HG03175 (cell line): Measurements from ENCODE around the gene TRAF1.

Source experiments
- ATAC-seq: cut with Tn5 transposase; IDR thresholded peaks from one replicate; pipeline ENCODE4 v1.9.1; 2021; ENCODE audit warnings: mild to moderate bottlenecking, moderate library complexity; ENCODE audit not compliant: unreplicated experiment

TRAF1 gene

DNA sequence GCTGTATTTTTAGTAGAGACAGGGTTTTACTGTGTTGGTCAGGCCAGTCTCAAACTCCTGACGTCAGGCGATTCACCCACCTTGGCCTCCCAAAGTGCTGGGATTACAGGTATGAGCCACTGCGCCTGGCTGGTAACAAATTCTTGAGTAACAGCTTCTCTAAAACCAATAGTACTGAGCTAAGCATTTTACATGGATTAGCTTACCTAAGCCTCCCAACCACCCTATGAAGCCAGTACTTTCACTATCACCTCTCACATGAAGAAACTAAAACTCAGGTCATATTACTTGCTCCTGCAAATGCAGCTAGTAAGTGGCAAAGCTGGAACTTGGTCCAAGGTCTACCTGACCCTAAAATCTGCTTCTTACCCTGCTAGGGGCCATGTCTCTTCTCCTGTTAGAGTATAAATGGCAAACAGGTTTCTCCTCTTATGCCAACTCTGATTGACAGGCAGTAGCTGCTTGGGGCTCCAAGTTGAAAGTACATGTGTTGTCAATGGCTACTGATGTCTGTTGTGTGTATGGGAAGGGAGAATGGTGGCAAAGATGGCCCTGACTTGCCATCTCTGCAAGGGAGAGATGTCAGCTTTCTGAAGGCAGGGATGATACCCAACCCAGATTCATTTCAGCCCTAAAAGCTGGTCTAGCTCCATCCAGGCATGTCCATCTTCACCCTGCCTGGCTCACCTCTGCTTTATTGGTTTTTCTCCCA, 53.6 kb downstream of the TRAF1 start:
- no peak for ATAC-seq

DNA sequence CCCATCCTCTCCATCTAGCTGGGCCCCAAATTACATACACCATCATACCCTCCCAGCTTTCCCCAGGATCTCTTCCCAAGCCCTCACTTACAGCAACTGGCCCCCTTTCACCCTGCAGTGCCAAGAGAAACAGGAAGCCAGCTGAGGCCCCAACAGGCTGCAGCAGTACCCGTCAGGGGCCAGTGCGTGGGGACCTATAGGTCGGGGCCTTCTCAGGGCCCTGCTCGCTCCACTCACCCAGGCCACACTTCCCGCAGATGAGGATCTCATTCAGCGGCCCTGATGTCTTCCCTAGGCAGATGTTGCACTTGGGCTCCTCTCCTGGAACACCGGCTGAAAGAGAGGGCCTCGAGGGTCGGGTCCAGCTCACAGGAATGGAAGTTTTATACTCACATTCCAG, 56.4 kb downstream of the TRAF1 start:
- no peak for ATAC-seq

DNA sequence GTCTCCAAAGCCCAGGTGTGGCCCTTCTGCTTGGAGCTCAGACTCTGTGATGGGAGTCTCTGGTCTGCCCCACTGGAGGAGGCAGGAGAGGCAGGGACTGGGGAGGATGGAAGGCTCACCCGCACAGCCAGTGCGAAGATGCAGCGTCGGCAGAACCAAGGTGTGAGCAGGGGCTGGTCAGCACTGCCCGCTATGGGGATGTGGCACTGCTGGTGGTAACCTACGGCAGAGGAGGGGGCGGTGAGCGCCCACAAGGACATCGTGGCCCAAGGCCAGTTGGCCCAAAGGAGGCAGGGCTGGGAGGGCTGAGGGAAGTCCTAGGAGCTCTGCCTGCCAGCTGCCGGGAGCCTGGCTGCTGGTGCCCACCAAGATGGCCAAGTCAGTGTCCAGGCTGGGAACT, 56.9 kb downstream of the TRAF1 start:
- ATAC-seq, result no peak

DNA sequence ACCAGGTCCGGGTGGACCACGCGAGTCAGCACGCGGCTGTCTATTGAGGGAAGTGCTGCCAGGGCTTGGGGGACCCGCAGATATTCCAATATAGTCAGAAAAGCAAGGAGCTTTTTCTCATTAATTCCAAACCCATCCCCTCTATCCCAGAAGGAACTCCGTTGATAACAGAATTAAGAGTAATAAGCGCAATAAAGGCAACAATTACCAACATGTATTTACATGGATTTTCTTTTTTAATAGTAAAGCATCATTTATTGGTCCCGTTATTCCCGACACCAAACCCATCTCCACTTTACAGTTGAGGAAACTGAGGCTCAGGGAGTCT, 57.3 kb downstream of the TRAF1 start:
- no peak for ATAC-seq

DNA sequence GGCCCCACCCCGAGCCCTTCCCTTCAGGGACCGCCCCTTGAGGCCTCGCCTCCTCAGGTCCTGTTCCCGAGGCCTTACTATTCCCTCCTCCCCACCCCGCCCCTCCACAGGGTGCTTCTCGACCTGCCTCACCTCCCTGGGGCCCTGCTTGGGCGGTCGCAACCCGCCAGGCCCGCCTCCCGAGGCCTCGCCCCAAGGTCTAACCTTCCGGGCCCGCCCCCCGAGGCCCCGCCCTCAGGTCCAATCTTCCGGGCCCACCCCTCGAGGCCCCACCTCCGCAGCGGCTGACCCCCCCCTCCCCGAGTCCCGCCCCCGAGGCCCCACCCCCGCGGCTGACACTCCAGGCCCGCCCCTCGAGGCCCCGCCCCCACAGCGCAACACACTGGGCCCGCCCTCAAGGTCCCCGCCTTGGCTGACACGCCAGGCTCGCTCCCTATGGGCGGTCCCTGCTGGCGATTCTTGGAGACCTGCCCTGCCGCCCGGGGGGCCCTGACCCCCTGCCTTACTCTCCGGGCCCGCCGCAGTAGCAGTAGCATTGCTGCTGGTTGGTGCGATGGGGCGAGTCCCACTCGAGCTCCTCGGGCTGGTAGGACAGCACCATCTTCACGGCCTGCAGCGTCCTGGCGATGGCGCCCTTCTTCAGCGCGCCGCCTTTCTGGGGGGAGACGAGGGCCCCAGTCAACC, 57.8 kb downstream of the TRAF1 start:
- ATAC-seq, result peak; percentile 89

DNA sequence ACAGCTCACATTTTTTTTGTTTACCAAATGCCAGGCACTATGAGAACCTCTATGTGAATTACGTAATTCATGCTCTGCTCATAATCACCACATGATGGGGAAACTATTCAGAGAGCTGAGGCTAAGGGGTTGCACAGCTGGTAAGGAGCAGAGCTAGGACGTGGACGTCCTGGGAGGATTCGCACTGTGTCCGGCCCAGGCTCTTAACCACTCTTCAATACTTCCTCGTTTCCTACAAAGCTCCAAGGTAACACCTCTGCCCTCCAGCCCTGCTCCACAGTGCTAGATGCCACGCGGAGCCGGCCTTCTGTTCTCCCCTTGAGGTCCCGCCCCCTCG, 58.3 kb downstream of the TRAF1 start:
- ATAC-seq, result no peak

DNA sequence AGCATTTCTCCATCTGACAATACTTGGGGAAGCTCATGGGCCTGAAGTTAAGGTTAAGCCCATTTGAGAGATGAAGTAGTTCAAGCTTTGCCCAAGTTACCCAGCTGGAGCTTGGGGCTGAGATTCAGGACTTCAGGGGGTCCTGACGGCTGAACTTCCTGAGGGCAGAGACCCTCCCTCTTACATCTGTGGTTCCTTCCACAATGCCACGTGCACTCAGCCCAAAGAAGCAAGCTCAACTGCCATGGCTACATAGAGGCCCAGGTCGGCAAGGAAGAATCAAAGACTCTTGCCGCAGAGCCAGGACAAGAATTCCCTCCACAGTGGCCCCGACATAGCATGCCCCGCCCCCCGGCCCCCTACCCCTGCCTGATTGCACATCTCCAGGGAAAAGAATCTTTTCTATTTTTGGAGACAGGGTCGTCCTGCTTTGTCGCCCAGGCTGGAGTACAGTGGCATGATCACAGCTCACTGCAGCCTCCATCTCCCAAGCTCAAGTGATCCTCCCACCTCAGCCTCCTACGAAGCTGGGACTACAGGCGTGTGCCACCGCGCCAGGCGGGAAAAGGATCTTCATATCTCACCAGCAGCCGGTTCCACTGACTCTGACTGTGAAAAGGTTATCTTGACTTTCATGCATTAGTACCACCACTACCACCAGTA, 58.8 kb downstream of the TRAF1 start:
- no peak for ATAC-seq

DNA sequence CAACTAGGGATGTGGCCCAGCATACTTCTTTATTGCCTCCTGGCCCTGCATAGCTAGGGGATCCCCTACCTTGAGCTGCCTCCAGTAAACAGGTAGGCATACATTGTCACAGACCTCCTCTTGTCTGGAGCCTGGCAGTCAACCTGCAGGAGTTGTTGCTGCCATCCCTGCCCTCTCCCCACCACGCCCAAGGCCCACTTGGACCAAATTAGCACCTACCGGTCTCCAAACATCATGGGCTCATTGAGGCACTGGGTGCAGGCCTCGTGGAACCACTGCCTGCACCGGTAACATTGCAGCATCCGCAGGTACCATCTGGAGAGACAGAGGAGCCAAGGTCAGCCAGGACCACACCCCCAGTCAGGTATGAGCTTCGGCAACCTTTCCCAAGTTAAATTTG, 59.9 kb downstream of the TRAF1 start:
- no peak for ATAC-seq

DNA sequence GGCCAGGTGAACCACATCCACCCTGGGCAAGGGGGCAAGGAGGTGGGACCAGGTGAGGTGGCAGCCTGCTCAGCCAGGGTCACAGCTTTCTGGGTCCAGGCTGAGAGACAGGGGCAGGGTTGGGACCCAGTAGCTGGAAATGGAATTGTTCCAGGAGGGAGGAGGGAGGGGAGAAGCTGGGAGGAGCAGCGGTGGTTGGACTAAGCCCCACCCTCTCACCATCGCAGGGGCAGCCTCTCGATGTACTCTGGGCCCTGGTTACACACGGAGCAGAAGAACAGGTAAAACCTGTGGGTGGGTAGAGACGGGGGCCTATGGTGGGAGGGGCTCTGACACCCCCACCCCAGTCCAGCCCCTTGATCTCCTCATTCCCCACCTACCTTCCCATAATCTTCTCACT, 60.8 kb downstream of the TRAF1 start:
- ATAC-seq, result no peak

DNA sequence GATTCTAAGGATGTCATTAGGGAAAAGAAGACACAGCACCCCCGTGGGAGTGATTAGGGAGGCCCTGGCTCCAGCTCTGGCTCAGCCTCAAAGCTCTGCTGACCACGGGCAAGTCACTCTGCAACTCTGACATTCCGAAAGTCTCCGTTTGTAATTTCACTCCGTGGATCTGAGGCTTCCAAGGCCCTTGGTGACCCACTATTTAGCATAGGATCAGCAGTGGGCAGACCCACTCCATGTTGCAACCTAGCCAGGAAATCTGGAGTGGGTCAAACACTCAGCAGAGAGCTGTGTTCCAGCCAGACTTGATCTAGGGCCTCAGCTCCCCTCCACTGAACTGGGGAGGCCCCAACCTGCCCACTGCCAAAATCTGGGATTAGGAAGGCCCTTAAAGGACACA, 61.4 kb downstream of the TRAF1 start:
- ATAC-seq, result no peak

DNA sequence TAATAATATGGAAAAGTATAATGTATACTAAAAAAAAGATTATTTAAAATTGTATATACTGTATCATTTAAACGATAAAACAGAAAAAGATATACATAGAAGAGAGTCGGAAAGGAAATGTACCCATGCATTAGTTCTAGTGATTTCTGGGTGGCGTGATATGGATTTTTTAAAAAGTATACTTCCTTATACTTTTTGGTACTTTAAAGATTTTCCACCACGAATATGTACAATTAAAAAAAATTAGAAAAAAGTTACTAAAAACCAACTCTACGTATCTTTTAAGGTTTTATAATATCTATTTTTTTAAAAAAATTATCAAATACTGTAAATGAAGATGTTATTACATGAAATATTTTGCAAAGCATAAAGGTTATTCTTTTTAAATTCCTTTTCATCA, 61.9 kb downstream of the TRAF1 start:
- ATAC-seq, result no peak

DNA sequence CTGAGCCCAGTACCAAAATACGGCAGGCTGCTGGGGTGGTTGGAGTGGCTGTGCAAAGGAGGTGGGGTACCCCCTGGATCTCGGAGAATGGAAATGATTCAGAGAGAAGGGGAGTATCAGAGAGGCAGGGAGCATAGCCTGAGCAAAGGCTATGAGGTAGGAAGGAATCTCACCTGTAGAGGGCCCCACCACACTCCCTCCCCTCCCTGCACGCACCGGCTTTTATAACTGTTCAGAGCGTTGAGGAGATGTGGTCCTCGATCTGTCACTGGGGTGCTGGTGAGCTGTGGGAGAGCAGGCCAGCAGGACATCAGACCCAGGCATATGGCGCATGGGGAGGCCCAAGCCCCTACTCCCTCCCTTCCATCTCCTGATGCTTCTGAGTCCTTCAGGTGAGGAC, 62.8 kb downstream of the TRAF1 start:
- no peak for ATAC-seq

DNA sequence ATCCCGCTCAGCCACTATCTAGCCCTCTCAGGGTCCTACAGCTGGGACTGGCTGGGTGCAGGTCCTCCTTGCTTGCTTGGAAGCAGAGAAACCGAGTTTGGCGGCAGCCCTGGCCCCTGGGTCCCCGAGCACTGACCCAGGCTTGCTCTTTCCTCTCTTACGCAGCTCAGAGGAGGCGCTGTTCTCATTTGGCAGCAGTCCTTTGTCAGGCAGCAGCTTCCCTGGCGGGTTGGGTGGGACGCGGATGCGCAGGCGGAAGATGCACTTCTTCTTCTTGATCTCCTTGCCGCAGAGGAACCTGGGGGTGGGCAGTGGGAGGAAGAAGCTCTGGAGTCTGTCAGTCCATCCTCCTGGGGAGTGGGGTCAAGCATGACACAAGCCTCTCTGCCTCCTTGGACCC, 64.1 kb downstream of the TRAF1 start:
- ATAC-seq, result no peak

DNA sequence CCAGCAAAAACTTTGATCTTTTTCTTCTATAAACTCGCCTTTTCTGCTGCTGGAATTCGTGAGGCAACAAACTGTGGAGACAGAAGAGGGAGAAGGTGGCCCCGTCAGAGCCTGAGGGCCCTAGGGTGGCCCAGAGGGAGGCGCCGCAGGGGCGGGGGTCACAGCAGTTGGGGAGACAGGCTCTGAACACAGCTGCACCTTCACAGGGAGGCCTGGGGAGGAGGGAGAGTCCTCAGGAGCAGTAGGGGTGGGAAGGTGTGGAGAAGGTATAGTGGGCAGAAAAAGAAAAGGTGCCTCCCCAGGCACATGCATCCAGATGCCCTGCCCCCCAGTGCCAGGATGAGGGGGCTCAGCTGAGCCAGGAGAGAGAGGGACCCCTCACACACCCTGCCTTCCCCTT, 64.7 kb downstream of the TRAF1 start:
- ATAC-seq, result no peak

DNA sequence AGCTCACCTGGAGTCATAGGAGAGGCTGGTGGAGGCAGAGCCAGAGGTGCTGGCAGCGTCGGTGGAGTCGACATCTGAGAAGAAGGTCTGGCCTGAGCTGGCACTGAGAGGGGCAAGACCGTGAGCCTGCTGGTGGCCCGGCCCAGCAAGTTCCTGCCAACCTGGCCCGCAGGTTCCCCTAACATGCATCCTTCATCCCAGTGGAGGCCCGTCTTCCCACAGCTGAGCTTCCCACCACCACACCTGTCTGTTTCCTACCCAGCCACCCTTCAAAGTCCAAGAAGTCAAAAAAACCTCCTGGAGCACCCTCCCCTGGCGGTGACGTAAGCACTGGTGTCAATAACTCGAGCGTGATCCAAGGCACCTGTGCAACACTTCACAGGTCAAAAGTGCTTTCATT, 66.5 kb downstream of the TRAF1 start:
- no peak for ATAC-seq

DNA sequence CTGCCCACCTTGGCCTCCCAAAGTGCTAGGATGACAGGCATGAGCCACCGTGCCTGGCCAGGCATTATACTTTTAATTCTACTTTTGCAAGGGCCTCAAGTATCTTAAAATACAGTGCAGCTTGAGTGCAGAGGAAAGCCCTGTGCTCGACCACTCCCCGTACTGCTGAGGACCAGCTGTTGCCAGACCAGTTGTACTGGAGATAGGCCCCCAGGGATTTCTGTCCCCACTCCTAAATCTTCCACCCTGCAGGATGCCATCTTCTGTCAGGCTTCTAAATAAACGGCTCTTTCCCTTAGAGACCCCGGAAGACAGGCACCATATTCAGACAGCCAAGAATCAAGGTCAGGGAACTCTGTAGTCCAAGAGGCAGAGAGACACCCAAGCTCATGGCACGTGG, 67.2 kb downstream of the TRAF1 start:
- no peak for ATAC-seq

DNA sequence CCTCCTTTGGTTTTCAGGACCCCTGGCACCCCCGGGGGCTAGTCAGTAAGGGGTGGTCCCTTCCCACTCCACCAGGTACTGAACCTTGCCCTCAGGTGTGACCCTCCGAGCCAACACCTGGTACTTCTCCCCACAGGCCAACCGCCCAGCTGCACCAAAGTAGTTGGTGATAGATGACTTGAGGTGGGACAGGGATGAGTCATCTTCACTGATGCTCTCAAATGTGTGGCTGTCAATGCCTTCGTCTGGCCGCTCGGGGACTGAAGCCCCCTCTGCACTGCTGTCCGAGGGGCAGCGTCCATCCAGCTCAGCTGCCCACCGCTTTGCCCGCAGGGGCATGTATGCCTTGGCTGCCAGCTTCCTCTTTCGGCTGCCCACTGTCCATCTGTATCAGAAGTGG, 68.7 kb downstream of the TRAF1 start:
- ATAC-seq, result no peak

DNA sequence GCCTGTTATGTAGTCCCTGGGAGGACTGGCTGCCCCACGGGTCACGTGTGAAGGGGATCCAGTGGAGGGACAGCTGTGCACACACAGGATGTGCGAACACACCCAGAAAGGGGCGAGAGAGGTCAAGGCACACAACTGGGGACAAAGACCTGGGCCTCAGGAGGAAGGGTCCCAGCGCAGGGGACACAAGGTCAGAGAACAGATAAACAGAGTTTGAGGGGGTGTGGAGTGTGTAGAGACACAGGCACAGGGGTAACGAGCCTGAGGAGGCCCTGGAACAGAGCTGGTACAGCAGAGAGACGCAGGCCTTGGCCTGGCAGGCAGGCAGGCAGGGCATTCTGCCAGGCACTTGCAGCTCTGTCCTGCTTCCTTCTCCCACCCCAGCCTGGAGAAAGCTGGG, 69.1 kb downstream of the TRAF1 start:
- ATAC-seq, result no peak

DNA sequence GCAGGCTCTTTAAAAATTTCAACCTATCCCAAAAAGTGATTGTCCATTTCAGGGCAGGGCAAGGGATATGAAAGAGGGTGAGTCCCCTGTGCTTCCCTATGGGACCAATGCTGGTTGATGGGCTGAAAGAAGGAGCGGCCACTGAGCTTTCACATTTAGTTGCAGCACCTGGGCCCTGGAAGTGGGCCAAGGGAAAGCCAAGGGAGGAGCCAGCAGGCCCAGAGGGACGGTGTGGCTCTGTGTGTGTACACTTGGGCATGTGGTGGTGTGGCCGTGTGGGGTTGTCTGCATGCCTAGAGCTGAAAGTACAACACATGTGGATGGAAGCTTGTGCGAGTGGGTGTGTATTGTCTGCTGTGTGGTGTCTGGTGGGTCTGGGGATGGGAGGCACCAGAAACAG, 69.9 kb downstream of the TRAF1 start:
- no peak for ATAC-seq

DNA sequence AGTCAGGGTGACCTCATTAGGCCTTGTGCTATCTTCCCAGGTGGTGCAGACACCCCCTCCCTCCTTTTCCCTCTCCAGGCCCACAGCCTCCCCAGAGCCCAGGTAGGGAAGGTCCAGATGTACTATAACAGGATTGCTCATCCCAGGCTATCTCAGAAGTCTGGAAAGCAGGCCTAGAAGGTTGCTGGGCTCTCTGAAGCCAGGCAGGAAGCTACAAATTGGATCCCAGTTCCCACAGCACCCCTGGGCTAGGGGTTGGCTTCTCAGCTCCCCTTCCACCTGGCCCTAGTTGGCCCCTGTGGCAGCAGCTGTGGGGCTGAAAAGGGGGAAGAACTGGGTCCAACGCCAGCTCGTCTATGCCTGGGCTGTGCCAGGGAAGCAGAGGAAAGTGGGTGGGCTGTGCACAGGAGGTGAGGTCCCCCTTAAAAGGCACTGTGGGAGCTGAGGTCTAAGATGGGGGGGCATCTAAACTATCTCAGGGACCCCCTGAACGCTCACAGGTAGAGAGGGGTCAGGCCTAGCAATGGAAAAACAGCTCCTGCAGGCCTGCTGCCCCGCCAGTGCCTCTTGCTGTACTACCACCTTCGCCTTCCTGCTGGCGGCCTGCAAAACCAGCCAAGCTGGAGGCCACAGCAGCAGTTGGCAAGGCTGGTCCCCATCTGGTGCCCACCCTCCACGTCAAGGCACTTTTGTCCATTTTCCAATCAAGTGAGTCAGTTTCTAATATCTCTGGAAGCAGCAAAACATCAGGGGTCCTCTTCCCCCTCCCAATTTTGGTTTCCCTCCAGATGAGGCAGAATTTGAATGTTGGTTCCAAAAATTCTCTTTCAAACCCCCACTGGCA, 70.5 kb downstream of the TRAF1 start:
- no peak for ATAC-seq

DNA sequence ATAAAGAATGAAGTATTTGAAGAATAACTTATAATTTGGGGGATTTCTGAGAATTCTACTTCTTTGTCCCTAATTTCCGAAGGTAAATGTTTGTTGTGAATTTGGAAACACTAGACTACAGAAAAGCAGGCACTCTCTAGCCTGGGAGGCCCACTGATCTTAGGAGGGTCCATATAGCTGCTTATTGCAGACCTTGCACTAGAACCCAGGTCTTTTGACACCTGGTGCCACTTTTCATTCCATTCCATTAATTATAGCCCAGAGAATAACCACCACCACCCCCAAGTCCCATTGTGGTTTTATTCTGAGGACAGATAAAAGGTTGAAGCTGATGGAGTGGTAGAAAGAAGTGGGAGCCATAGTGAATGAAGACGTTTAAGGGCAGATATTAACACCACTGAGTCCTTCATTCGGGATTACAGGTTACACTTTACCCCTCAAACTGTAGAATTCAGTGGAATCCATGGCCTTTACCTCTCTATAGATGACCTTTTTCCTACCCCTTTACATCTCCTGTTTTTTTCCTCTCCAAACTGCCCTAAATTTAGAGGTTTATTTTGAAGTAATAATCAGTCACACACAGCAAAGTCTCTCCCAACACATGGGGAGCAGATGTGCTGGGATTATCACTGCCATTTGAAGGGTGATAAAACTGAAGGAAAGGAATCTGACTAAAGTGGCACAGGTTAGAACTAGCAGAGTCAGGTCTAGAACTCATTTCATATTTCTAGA, 71.8 kb downstream of the TRAF1 start:
- no peak for ATAC-seq
